Karpas-422 (cell line): ENCODE results near the gene NDUFB7. TPM values are rescaled to one million over a fixed set of nuclear protein-coding genes. Genes with fewer than 3 reads are reported as not detected.

ENCODE experiments used
- DNase-seq: peaks from one replicate; pipeline ENCODE4 v3.0.0-alpha.2; 2015
- H2AFZ ChIP-seq: fragments of 200-600 bp; sonication (generic); 2 replicates; pipeline ENCODE4 v1.6.1; 2014; ENCODE audit warnings: antibody characterized with exemption, low read length, mixed read lengths
- H3K27ac ChIP-seq: fragments of 200-600 bp; sonication (generic); 2 replicates; pipeline ENCODE4 v1.5.1; 2014; ENCODE audit warnings: mild to moderate bottlenecking, low read length, moderate library complexity
- H3K27me3 ChIP-seq: fragments of 200-600 bp; sonication (generic); 2 replicates; pipeline ENCODE4 v1.6.1; 2014; ENCODE audit warnings: low read length, mixed read lengths
- H3K36me3 ChIP-seq: fragments of 200-600 bp; sonication (generic); 2 replicates; pipeline ENCODE4 v1.6.1; 2014; ENCODE audit warnings: low read length, mixed read lengths; ENCODE audit not compliant: insufficient read depth
- H3K4me1 ChIP-seq: fragments of 200-600 bp; sonication (generic); 2 replicates; pipeline ENCODE4 v1.6.1; 2014; ENCODE audit warnings: mild to moderate bottlenecking, low read length, mixed read lengths
- H3K4me2 ChIP-seq: fragments of 200-600 bp; sonication (generic); 2 replicates; pipeline ENCODE4 v1.6.1; 2014; ENCODE audit warnings: low read length, low read depth, mild to moderate bottlenecking; ENCODE audit not compliant: poor library complexity, severe bottlenecking
- H3K4me3 ChIP-seq: fragments of 200-600 bp; sonication (generic); 2 replicates; pipeline ENCODE4 v1.5.1; 2014; ENCODE audit warnings: mild to moderate bottlenecking, antibody characterized with exemption, low read length, mixed read lengths
- H3K79me2 ChIP-seq: fragments of 200-600 bp; sonication (generic); 2 replicates; pipeline ENCODE4 v1.6.1; 2014; ENCODE audit warnings: mild to moderate bottlenecking, low read length, mixed read lengths
- H3K9ac ChIP-seq: fragments of 200-600 bp; sonication (generic); 2 replicates; pipeline ENCODE4 v1.6.0; 2014; ENCODE audit warnings: low read length
- H3K9me2 ChIP-seq: fragments of 200-600 bp; sonication (generic), shearing (Covaris generic); replicated peaks from 2 replicates; pipeline ENCODE4 v1.6.0; 2014; ENCODE audit warnings: mild to moderate bottlenecking, low read length, moderate library complexity; ENCODE audit not compliant: insufficient read depth
- H3K9me3 ChIP-seq: fragments of 300-700, 200-600 bp; sonication (generic); 2 replicates; pipeline ENCODE4 v1.6.1; 2014; ENCODE audit warnings: low read length, mixed read lengths
- H4K20me1 ChIP-seq: fragments of 200-600 bp; sonication (generic); 2 replicates; pipeline ENCODE4 v1.6.1; 2014; ENCODE audit warnings: mild to moderate bottlenecking, antibody characterized with exemption, low read length, low read depth; ENCODE audit not compliant: insufficient read depth
- total RNA-seq: library from RNA; depleted of rRNA; stranded (reverse); fragments of >200 nt; shearing (Covaris generic); gene quantifications from 2 replicates; pipeline ENCODE4 v1.2.3, GENCODE V29; 2014; ENCODE audit warnings: low replicate concordance

NDUFB7 gene
- total RNA-seq, 1 experiment from 2014 or later, result 230 TPM

DNA sequence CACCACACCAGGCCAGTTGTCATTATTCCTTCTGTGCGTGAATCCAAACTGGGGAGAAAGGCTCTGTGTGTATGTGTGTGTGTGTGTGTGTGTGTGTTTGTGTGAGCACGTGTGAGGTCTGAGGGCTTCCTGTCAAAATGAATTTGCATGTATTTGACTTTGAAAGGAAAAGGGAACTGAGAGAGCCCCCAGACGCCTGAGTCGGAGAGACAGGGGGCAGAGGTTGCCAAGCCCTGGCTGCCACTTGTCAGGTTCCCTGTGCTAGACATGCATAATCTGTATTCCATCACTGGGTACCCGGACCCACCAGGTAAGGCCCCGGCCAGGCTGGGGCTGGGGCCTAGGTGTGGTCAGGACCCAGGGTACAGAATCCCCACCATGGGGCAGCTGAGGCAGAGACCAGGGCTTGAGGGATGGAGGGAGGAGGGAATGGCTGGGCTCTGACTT, 11.1 kb upstream of the NDUFB7 start, which contains the start of gene CLEC17A:
CLEC17A (plus strand) TSS at position 191 of the 447 bp plus-strand sequence; CDS start at position 268, 77 bp downstream.
- DNase-seq, result peak; percentile 91
- no peaks in the 10 kb centered on the region for H4K20me1 ChIP-seq
- no peaks in the 10 kb centered on the region for H3K27me3 ChIP-seq
- H3K9me2 ChIP-seq, result no peaks in the 10 kb centered on the region
- no peaks in the 10 kb centered on the region for H3K36me3 ChIP-seq
- no peak within 1 kb of the TSS for H2AFZ ChIP-seq
- peak within 1 kb of the TSS; percentile 43 for H3K9ac ChIP-seq
- peaks cover 13% of the 10 kb centered on the region for H3K4me1 ChIP-seq
- H3K27ac ChIP-seq, result no peak within 1 kb of the TSS
- H3K79me2 ChIP-seq, result no peaks in the 10 kb centered on the region
- H3K9me3 ChIP-seq, result no peaks in the 10 kb centered on the region
- peak within 1 kb of the TSS; percentile 51; the same call in 1 of the 2 replicates for H3K4me3 ChIP-seq
- peak within 1 kb of the TSS; percentile 60 for H3K4me2 ChIP-seq

DNA sequence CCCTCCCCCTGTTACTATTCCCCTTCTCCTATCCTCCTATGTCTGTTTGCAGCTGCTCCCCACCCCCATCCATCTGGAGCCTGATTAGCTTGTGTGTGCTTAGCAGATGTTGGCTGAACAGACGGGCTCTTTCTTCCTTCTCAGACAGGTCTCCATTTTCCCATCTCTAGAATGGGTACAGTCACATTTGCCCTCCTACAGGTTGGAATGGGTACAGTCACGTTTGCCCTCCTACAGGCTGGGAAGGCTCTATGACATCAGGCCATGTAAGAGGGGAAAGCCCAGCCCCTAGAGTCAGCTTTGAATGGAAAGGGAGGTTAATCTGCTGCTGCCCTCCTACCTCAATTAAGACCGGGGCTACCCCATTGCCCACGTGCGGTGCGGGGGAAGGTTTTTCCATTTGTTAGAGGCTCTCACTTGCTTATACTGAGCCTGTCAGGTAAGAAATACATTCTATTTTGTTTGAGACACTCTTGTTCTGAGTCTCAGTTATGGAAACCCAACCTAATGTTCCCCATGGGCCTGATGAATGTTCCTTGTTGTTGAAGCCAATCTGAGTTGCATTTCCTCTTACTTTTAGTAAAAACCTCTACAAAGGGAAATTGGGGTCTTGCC, 8.9 kb upstream of the NDUFB7 start:
- Histone ChIP-seq H3K4me2 (no peak overlapping the region), H3K36me3 (no peaks in the 10 kb centered on the region), H3K27me3 (no peaks in the 10 kb centered on the region), H3K9me2 (no peaks in the 10 kb centered on the region), H3K79me2 (no peaks in the 10 kb centered on the region), H3K9ac (no peak overlapping the region), H3K27ac (no peak overlapping the region), H3K9me3 (no peaks in the 10 kb centered on the region), H4K20me1 (no peaks in the 10 kb centered on the region), H3K4me1 (peaks cover 27% of the 10 kb centered on the region), H2AFZ (no peak overlapping the region), H3K4me3 (no peak overlapping the region)
- peak; percentile 54 for DNase-seq

DNA sequence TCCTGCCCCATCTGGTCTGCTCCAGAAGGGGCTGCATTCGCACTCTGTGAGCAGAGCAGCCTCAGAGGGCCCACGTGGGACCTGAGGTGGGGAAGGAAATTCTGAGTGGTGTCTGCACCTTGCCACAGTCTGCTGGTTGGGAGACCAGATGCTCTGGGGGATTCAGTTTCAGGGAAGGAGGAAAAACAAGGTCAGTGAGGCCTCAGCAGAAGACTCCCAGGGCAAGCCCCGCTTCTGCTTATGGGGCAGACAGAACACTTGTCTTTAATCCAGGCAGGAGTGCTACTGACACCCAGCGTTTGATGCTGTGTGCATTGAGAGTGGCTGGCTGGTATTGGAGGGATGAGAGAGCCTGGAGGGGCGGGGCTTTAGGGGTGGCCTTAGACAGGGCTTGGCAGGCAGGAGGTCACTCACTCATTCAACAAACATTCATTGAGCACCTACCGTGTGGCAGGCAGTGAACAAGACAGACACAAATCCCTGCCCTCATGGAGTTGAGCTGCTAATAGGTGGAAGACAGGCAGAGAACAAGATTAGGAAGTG, 6.1 kb upstream of the NDUFB7 start:
- no peaks in the 10 kb centered on the region for H3K27me3 ChIP-seq
- peak; percentile 73 for DNase-seq
- no peaks in the 10 kb centered on the region for H3K79me2 ChIP-seq
- no peak overlapping the region for H3K4me2 ChIP-seq
- H3K9me3 ChIP-seq, result no peaks in the 10 kb centered on the region
- peaks cover 24% of the 10 kb centered on the region for H3K4me1 ChIP-seq
- H2AFZ ChIP-seq, result no peak overlapping the region
- H3K9ac ChIP-seq, result no peak overlapping the region
- no peak overlapping the region for H3K27ac ChIP-seq
- no peak overlapping the region for H3K4me3 ChIP-seq
- H3K9me2 ChIP-seq, result no peaks in the 10 kb centered on the region
- no peaks in the 10 kb centered on the region for H3K36me3 ChIP-seq
- H4K20me1 ChIP-seq, result no peaks in the 10 kb centered on the region

DNA sequence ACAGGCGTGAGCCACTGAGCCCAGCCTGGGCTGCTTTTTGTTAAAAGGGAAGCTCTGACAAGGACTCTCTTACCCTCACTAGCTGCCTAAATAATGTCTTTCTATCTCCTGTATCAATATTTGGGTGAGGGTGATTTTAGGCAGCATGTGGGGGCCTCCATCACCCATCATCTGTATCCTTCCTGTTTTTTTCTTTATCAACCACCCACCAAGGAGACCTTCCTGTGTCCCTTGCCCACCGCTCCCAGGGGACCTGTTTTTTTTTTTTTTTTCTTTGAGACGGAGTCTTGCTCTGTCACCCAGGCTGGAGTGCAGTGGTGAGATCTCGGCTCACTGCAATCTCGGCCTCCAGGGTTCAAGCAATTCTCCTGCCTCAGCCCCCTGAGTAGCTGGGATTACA, 5.4 kb upstream of the NDUFB7 start:
- no peaks in the 10 kb centered on the region for H3K9me2 ChIP-seq
- peaks cover 21% of the 10 kb centered on the region for H3K4me1 ChIP-seq
- H3K27ac ChIP-seq, result no peak overlapping the region
- no peaks in the 10 kb centered on the region for H4K20me1 ChIP-seq
- H3K9me3 ChIP-seq, result no peaks in the 10 kb centered on the region
- H3K9ac ChIP-seq, result no peak overlapping the region
- H3K27me3 ChIP-seq, result no peaks in the 10 kb centered on the region
- peak; percentile 66 for DNase-seq
- no peak overlapping the region for H3K4me3 ChIP-seq
- no peaks in the 10 kb centered on the region for H3K36me3 ChIP-seq
- H2AFZ ChIP-seq, result no peak overlapping the region
- H3K4me2 ChIP-seq, result no peak overlapping the region
- H3K79me2 ChIP-seq, result no peaks in the 10 kb centered on the region

DNA sequence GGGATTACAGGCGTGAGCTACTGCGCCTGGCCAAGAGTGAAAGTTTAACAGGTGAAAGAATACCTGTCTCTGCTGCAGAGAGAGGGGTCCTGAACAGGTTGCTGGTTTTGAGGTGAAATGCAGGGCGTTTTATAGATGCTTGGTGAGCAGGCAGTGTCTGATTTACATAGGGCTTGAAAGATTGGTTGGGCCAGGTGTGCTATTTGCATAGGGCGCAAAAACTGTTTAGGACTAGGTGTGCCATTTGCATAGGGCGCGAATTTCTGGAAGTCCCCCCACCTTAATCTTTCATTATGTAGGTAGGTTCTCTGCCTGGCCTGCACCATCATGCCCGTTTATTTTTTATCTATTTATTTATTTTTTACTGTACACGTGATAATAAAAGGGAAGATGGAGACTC, 4.5 kb upstream of the NDUFB7 start:
- Histone ChIP-seq H3K79me2 (peaks cover 5% of the 10 kb centered on the region), H2AFZ (no peak overlapping the region), H3K9me2 (no peaks in the 10 kb centered on the region), H3K9me3 (no peaks in the 10 kb centered on the region), H3K9ac (no peak overlapping the region), H3K4me1 (peaks cover 24% of the 10 kb centered on the region), H3K4me3 (no peak overlapping the region), H3K36me3 (no peaks in the 10 kb centered on the region), H3K27me3 (no peaks in the 10 kb centered on the region), H3K4me2 (peak overlapping the region; percentile 26), H3K27ac (no peak overlapping the region), H4K20me1 (no peaks in the 10 kb centered on the region)
- DNase-seq, result peak; percentile 58

DNA sequence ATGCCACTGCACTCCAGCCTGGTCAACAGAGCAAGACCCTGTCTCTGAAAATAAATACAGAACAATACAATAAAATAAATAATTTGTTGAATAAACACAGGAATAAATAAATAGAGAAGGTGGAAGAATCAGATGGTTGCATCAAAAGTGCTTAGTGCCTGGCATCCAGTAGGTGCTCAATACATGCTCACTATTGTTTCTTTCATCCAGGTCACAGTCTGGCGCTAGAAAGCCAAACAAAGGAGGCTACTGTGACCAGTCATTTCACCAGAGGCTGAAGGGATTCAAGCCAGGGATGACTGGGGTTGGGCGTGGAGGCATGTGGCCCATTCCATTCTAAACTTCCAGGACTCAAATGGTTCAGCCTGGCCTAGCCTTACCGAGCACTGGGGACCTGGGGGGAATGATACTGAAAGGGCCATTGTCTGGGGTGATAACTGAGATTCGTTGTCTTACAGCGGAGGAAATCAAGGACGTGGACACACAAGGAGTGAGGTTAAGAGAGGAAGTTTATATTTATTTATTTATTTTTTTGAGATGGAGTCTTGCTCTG, 3.6 kb upstream of the NDUFB7 start:
- no peak overlapping the region for H2AFZ ChIP-seq
- no peaks in the 10 kb centered on the region for H3K9me3 ChIP-seq
- H3K27ac ChIP-seq, result no peak overlapping the region
- no peak overlapping the region for H3K9ac ChIP-seq
- DNase-seq, result no peak
- no peak overlapping the region for H3K4me3 ChIP-seq
- H3K4me2 ChIP-seq, result no peak overlapping the region
- no peaks in the 10 kb centered on the region for H3K9me2 ChIP-seq
- H3K4me1 ChIP-seq, result peaks cover 32% of the 10 kb centered on the region
- H3K79me2 ChIP-seq, result peaks cover 13% of the 10 kb centered on the region
- no peaks in the 10 kb centered on the region for H3K27me3 ChIP-seq
- H4K20me1 ChIP-seq, result no peaks in the 10 kb centered on the region
- H3K36me3 ChIP-seq, result no peaks in the 10 kb centered on the region

DNA sequence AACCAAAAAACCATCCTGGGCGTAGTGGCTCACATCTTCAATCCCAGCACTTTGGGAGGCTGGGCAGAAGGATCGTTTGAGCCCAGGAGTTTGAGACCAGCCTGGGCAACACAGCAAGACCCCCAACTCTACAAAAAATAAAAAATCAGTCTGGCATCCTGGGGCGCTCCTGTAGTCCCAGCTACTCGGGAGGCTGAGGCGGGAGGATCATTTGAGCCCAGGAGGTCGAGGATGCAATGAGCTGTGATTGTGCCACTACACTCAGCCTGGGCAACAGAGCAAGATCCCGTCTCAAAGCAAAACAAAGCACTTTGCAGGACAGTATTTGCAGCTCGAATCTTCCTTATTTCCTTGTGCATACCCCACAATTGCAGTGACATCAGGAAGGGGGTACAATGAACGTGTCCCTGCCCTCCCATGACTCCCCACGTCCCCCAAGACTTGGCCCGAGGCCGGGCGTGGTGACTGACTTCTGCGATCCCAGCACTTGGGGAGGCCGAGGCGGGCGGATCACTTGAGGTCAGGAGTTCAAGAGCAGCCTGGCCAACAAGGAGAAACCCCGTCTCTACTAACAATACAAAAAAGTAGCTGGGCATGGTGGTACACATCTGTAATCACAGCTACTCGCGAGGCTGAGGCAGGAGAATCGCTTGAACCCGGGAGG, 870 bp downstream of the NDUFB7 start:
- Histone ChIP-seq H3K79me2 (peaks cover 27% of the 10 kb centered on the region), H3K4me1 (peaks cover 19% of the 10 kb centered on the region), H3K9me3 (no peaks in the 10 kb centered on the region), H3K9ac (peak overlapping the region; percentile 85), H3K27ac (no peak overlapping the region), H2AFZ (no peak overlapping the region), H3K36me3 (no peaks in the 10 kb centered on the region), H4K20me1 (no peaks in the 10 kb centered on the region), H3K4me2 (peak overlapping the region; percentile 78), H3K9me2 (no peaks in the 10 kb centered on the region), H3K4me3 (peak overlapping the region; percentile 87), H3K27me3 (no peaks in the 10 kb centered on the region)
- no peak for DNase-seq

DNA sequence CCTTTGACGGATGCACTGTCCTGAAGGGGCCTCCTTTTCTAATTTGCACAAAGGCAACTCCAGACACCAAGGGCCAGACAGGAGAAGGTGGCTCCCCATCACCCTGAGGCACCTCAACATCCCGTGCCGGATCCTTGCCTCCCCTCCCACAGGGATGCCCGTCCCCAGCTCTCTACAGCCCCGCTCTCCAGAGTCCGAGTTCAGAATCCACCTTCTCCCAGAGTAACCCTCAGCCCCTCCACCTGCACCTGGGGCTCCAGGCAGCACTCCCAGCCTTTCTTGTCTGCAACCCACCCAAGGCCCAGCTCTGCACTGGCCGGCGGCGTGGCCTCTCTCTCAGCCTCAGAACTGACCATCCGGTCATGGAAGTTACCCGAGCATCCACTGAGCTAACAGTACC, 4.8 kb downstream of the NDUFB7 start:
- no peak overlapping the region for H2AFZ ChIP-seq
- H3K4me3 ChIP-seq, result no peak overlapping the region
- H3K9ac ChIP-seq, result no peak overlapping the region
- no peaks in the 10 kb centered on the region for H3K36me3 ChIP-seq
- peaks cover 5% of the 10 kb centered on the region; the same call in 1 of the 2 replicates for H4K20me1 ChIP-seq
- no peaks in the 10 kb centered on the region for H3K27me3 ChIP-seq
- H3K9me3 ChIP-seq, result no peaks in the 10 kb centered on the region
- no peak overlapping the region for H3K27ac ChIP-seq
- peaks cover 30% of the 10 kb centered on the region for H3K79me2 ChIP-seq
- H3K4me2 ChIP-seq, result no peak overlapping the region
- DNase-seq, result no peak
- no peaks in the 10 kb centered on the region for H3K9me2 ChIP-seq
- H3K4me1 ChIP-seq, result peaks cover 9% of the 10 kb centered on the region
